Fibroblast of the aortic adventitia (primary cell): ENCODE results near the gene PDGFB. TPM values are rescaled to one million over a fixed set of nuclear protein-coding genes. Genes with fewer than 3 reads are reported as not detected.

Source experiments
- DNase-seq: peaks from one replicate; pipeline ENCODE4 v3.0.0-alpha.2; 2010; ENCODE audit warnings: low read depth
- H3K4me3 ChIP-seq: 2 replicates; pipeline ENCODE4 v1.5.1; 2011; ENCODE audit warnings: low read depth, mild to moderate bottlenecking, control low read depth, low read length, moderate library complexity
- total RNA-seq: library from RNA; depleted of rRNA; stranded (reverse); fragments of >200 nt; gene quantifications from 2 replicates; pipeline ENCODE4 v1.2.3, GENCODE V29; 2012; ENCODE audit warnings: low replicate concordance
- TF ChIP-seq, protein P1 (sequence below): IDR thresholded peaks from 2 replicates; pipeline ENCODE4 v1.5.1; 2011; ENCODE audit warnings: mild to moderate bottlenecking, low read length, control low read depth, inconsistent platforms; ENCODE audit not compliant: insufficient read depth

Gene PDGFB
- total RNA-seq, 1 donor, result 0.09 TPM

DNA sequence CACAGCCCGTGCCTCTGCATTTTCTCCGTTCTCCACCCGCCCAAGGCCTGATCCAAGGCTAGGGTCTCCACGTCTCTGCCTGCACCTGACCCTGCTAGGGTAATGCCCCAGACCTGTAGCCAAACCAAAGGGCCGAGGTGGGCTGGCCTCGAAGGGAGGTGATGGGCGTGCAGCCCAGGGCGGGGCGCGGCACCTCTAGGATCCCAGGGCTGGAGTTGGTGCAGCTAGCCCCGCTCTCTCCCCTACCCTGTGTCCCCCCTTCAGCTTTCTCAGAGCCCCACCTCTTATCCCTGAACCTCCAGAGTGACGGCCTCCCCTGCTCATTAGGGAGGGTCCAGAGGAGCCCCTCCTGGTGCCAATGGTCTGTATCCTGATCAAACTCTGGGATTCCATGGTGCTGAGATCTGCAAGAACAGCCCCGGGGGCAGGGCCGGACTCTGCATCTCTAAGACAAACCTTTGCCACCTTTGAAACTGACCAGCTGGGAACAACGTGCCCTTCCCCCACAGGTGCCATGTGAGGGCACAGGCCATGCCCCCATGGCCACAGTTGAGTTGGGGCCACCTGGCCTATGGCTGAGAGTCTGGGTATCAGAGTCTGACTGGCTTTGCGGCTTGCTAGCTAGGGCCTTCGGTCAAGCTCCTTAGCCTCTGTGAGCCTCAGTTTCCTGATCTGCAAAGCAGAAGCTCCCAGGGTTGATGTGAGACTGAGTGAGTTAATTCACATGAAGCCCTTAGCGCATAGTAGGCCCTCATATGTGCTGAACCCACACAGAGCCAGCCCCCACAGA lies 69.2 kb downstream of the PDGFB start:
- TF ChIP-seq, protein P1, sequence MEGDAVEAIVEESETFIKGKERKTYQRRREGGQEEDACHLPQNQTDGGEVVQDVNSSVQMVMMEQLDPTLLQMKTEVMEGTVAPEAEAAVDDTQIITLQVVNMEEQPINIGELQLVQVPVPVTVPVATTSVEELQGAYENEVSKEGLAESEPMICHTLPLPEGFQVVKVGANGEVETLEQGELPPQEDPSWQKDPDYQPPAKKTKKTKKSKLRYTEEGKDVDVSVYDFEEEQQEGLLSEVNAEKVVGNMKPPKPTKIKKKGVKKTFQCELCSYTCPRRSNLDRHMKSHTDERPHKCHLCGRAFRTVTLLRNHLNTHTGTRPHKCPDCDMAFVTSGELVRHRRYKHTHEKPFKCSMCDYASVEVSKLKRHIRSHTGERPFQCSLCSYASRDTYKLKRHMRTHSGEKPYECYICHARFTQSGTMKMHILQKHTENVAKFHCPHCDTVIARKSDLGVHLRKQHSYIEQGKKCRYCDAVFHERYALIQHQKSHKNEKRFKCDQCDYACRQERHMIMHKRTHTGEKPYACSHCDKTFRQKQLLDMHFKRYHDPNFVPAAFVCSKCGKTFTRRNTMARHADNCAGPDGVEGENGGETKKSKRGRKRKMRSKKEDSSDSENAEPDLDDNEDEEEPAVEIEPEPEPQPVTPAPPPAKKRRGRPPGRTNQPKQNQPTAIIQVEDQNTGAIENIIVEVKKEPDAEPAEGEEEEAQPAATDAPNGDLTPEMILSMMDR, result no peak
- no peak overlapping the region for H3K4me3 ChIP-seq
- no peak for DNase-seq

DNA sequence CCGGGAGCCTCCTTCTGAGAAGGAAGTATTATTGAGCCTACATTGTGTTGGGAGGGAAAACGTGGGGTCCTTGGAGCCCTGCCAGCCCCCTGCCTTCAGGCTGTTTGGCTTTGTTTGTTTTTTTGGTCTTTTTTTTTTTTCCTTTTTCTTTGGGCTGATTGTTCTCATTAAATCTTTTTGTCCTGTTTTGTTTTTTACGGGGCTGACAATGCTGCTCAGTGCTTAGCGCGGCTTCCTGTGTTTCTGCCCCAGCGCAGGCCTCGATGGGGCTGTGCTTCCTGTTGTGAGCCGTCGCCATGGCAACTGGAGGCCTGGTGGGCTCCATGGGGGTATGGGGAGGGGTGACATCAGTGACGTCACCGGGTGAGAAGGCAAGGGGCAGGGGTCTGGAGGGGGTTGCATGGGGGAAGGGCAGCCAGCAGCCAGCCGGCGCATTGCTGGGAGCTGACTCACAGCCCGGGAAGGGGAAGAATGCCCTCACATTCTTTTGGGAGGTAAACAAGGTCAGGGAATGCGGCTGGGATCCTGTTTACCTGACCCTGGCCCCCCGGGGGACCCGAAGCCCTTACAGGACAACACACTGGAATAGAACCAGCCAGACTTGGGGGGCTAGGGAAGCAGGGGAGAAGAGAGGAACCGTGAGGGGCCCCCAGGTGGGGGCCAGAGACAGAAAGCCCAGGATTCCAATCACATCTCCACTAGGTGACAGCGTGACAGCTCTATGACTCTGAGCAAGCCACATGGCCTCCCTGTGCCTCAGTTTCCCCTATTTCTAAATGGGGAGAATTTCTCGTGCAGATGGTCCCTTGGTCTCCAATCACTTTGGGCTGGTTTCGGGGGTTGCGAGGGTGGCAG lies 70.1 kb downstream of the PDGFB start:
- no peak overlapping the region for H3K4me3 ChIP-seq
- DNase-seq, result peak; percentile 69
- TF ChIP-seq, protein P1, result no peak

DNA sequence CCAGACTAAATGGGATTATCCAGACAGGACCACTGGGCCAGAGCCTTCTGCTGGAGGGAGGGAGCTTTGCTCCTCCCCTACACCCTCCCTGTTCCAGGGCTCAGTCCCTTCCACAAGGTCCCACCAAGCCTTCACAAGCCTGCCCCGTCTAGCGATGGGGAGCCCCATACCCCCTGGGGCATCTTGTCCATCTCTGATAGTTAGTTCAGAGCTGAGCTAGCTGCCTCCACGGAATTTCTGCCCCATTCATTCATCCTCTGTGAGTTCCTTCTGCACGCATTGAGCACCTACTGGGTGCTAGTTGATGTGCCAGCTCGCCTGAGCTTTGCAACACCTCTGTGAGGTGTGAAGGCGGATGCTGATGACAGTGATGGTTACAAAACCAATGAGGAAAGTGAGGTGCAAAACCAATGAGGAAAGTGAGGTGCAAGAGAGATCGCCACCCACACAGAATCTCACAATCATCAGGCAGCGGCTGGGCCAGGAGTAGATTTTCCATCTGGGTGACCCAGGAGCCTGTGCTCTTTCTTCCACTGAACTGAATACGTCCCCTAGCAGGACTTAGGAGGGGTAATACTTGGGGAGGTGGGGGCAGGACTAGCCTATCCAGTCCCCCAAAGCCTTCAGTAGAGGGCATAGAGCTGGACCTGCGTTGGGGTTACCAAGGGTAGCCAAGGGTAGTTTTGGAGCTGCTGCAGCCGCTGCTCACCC lies 70.8 kb downstream of the PDGFB start:
- no peak for DNase-seq
- TF ChIP-seq, protein P1, result no peak
- no peak overlapping the region for H3K4me3 ChIP-seq

Other genes starting within 250 kb of the PDGFB start
- gene APOBEC3C, start 230.7 kb downstream of the PDGFB start, total RNA-seq, result 5.2 and 18.9 TPM in 2 replicates
- 0.49 and 0.90 TPM in 2 replicates for gene APOBEC3D, start 223.9 kb downstream of the PDGFB start, total RNA-seq
- 1.3 and 4.3 TPM in 2 replicates for gene APOBEC3F, start 204.1 kb downstream of the PDGFB start, total RNA-seq
- 4.3 and 7.4 TPM in 2 replicates for gene APOBEC3G, start 167.7 kb downstream of the PDGFB start, total RNA-seq
- 0.45 TPM in 1 of 2 replicates, not detected in the other for gene APOBEC3H, start 147.7 kb downstream of the PDGFB start, total RNA-seq
- gene CBX7, start 92.3 kb downstream of the PDGFB start, total RNA-seq, result 8.0 and 30.3 TPM in 2 replicates
- 1,848 and 3,122 TPM in 2 replicates for gene RPL3, start 74.6 kb upstream of the PDGFB start, total RNA-seq
- 3.9 and 14.2 TPM in 2 replicates for gene SYNGR1, start 105.0 kb upstream of the PDGFB start, total RNA-seq
- gene TAB1, start 154.8 kb upstream of the PDGFB start, total RNA-seq, result 11.7 and 21.3 TPM in 2 replicates
- gene MGAT3, start 212.0 kb upstream of the PDGFB start, total RNA-seq, result 0.27 and 2.0 TPM in 2 replicates